Retina (tissue), 1 donor: ENCODE results near the gene LDLRAD2.
"Not testable (repeated sequence)": the region's sequence is repeated elsewhere in the genome, so short reads cannot be mapped to it uniquely, and the experiment has no call there.

Experiments
- DNase-seq: peaks from one replicate; pipeline ENCODE4 v3.0.0-alpha.2; 2016

Gene LDLRAD2

GRCh38 chr1:21811875-21812305 lies at the start of gene LDLRAD2:
Gene LDLRAD2 (plus strand): TSS chr1:21812265. CDS start chr1:21812452, 187 bp downstream.
- no peak for DNase-seq

GRCh38 chr1:21763236-21763635 lies 48.8 kb upstream of the LDLRAD2 start:
- DNase-seq, result no peak

GRCh38 chr1:21763694-21764419 lies 48.2 kb upstream of the LDLRAD2 start:
- no peak for DNase-seq

GRCh38 chr1:21764615-21765423 lies 47.2 kb upstream of the LDLRAD2 start:
- DNase-seq, result no peak

GRCh38 chr1:21766210-21766609 lies 45.9 kb upstream of the LDLRAD2 start:
- DNase-seq, result no peak

GRCh38 chr1:21767106-21767505 lies 45.0 kb upstream of the LDLRAD2 start:
- not testable (repeated sequence) for DNase-seq

GRCh38 chr1:21770201-21770600 lies 41.9 kb upstream of the LDLRAD2 start:
- no peak for DNase-seq

GRCh38 chr1:21770602-21771001 lies 41.5 kb upstream of the LDLRAD2 start:
- DNase-seq, result not testable (repeated sequence)

GRCh38 chr1:21771672-21772071 lies 40.4 kb upstream of the LDLRAD2 start:
- not testable (repeated sequence) for DNase-seq

- DNase-seq, result no peak
Measured at GRCh38 chr1:21773585-21773984, 38.5 kb upstream of the LDLRAD2 start.

GRCh38 chr1:21774835-21775549 lies 37.1 kb upstream of the LDLRAD2 start:
- DNase-seq, result no peak

- no peak for DNase-seq
Measured at GRCh38 chr1:21775550-21775914, 36.5 kb upstream of the LDLRAD2 start.

GRCh38 chr1:21775985-21776562 lies 36.0 kb upstream of the LDLRAD2 start:
- DNase-seq, result no peak

GRCh38 chr1:21776925-21777324 lies 35.1 kb upstream of the LDLRAD2 start:
- not testable (repeated sequence) for DNase-seq

- DNase-seq, result no peak
Measured at GRCh38 chr1:21778405-21778727, 33.7 kb upstream of the LDLRAD2 start.

- no peak for DNase-seq
Measured at GRCh38 chr1:21779613-21780521, 32.2 kb upstream of the LDLRAD2 start.

GRCh38 chr1:21781815-21782348 lies 30.2 kb upstream of the LDLRAD2 start:
- DNase-seq, result no peak

GRCh38 chr1:21782349-21782867 lies 29.7 kb upstream of the LDLRAD2 start:
- DNase-seq, result no peak

- peak; percentile 99 for DNase-seq
Measured at GRCh38 chr1:21782868-21783678, 29.0 kb upstream of the LDLRAD2 start, which contains the start of gene USP48. Gene USP48 (minus strand): TSS chr1:21783149. CDS start chr1:21782957, 192 bp downstream.
